NT2/D1 (cell line): ENCODE measurements around the gene BCL11B.
"Not testable (repeated sequence)": the region's sequence is repeated elsewhere in the genome, so short reads cannot be mapped to it uniquely, and the experiment has no call there.

Source experiments
- DNase-seq: peaks from one replicate; pipeline ENCODE4 v3.0.0-alpha.2; 2011; ENCODE audit warnings: low read depth, low spot score
- H3K27me3 ChIP-seq: 2 replicates; pipeline ENCODE4 v1.6.0; 2011; ENCODE audit warnings: mild to moderate bottlenecking; ENCODE audit not compliant: insufficient read length, insufficient read depth
- H3K36me3 ChIP-seq: 2 replicates; pipeline ENCODE4 v1.6.1; 2011; ENCODE audit warnings: mild to moderate bottlenecking, low read length, mixed read lengths; ENCODE audit not compliant: insufficient read depth, insufficient read length
- H3K4me1 ChIP-seq: 2 replicates; pipeline ENCODE4 v1.5.1; 2011; ENCODE audit not compliant: insufficient read depth, insufficient read length
- H3K4me3 ChIP-seq: 2 replicates; pipeline ENCODE4 v1.5.1; 2011; ENCODE audit warnings: low read depth; ENCODE audit not compliant: insufficient read length
- H3K9ac ChIP-seq: 2 replicates; pipeline ENCODE4 v1.6.0; 2011; ENCODE audit warnings: low read depth; ENCODE audit not compliant: insufficient read length
- H3K9me3 ChIP-seq: 2 replicates; pipeline ENCODE4 v1.5.1; 2011; ENCODE audit warnings: mild to moderate bottlenecking, low read length; ENCODE audit not compliant: insufficient read depth
- SUZ12 ChIP-seq: IDR thresholded peaks from 2 replicates; pipeline ENCODE4 v1.6.1; 2011; ENCODE audit not compliant: insufficient read length, insufficient read depth; ENCODE audit errors: extremely low read depth
- YY1 ChIP-seq: IDR thresholded peaks from 2 replicates; pipeline ENCODE4 v1.6.1; 2011; ENCODE audit not compliant: insufficient read length, insufficient read depth
- ZNF274 ChIP-seq: IDR thresholded peaks from 2 replicates; pipeline ENCODE4 v1.6.1; 2011; ENCODE audit warnings: mild to moderate bottlenecking, low read depth, low read length

The BCL11B gene

GRCh38 chr14:99190696-99191394, 81.2 kb downstream of the BCL11B start:
- no peak overlapping the region for H3K9ac ChIP-seq
- no peak for DNase-seq
- H3K27me3 ChIP-seq, result no peaks in the 10 kb centered on the region
- no peaks in the 10 kb centered on the region for H3K36me3 ChIP-seq
- H3K4me3 ChIP-seq, result no peak overlapping the region
- H3K4me1 ChIP-seq, result peaks cover 2% of the 10 kb centered on the region
- no peaks in the 10 kb centered on the region for H3K9me3 ChIP-seq
- no peak for TF ChIP-seq ZNF274
- no peak for TF ChIP-seq YY1
- TF ChIP-seq SUZ12, result no peak

GRCh38 chr14:99189201-99189801, 82.7 kb downstream of the BCL11B start:
- DNase-seq, result no peak
- Histone ChIP-seq H3K4me1 (peaks cover 2% of the 10 kb centered on the region), H3K27me3 (no peaks in the 10 kb centered on the region), H3K9ac (no peak overlapping the region), H3K9me3 (no peaks in the 10 kb centered on the region), H3K4me3 (no peak overlapping the region), H3K36me3 (no peaks in the 10 kb centered on the region)
- TF ChIP-seq SUZ12, result no peak
- no peak for TF ChIP-seq ZNF274
- TF ChIP-seq YY1, result no peak

GRCh38 chr14:99188731-99189191, 83.2 kb downstream of the BCL11B start:
- Histone ChIP-seq H3K9me3 (no peaks in the 10 kb centered on the region), H3K4me3 (no peak overlapping the region), H3K36me3 (no peaks in the 10 kb centered on the region), H3K27me3 (no peaks in the 10 kb centered on the region), H3K9ac (no peak overlapping the region), H3K4me1 (peaks cover 2% of the 10 kb centered on the region)
- DNase-seq, result no peak
- TF ChIP-seq YY1, result no peak
- no peak for TF ChIP-seq SUZ12
- no peak for TF ChIP-seq ZNF274

- Histone ChIP-seq H3K27me3 (no peaks in the 10 kb centered on the region), H3K9ac (no peak overlapping the region), H3K9me3 (no peaks in the 10 kb centered on the region), H3K4me1 (peaks cover 2% of the 10 kb centered on the region), H3K36me3 (no peaks in the 10 kb centered on the region), H3K4me3 (no peak overlapping the region)
- TF ChIP-seq SUZ12 (no peak), YY1 (no peak), ZNF274 (no peak)
- no peak for DNase-seq
Observed at GRCh38 chr14:99187858-99188257, 84.1 kb downstream of the BCL11B start.

- Histone ChIP-seq H3K9me3 (no peaks in the 10 kb centered on the region), H3K4me3 (no peak overlapping the region), H3K4me1 (peaks cover 2% of the 10 kb centered on the region), H3K36me3 (no peaks in the 10 kb centered on the region), H3K9ac (no peak overlapping the region), H3K27me3 (no peaks in the 10 kb centered on the region)
- TF ChIP-seq YY1 (no peak), SUZ12 (no peak), ZNF274 (no peak)
- no peak for DNase-seq
Observed at GRCh38 chr14:99186956-99187690, 84.9 kb downstream of the BCL11B start.

GRCh38 chr14:99186336-99186735, 85.7 kb downstream of the BCL11B start:
- H3K4me1 ChIP-seq, H3K9me3 ChIP-seq, H3K36me3 ChIP-seq, H3K9ac ChIP-seq, DNase-seq, H3K27me3 ChIP-seq, H3K4me3 ChIP-seq: not testable (repeated sequence)

- H3K9me3 ChIP-seq, result no peaks in the 10 kb centered on the region
- no peak overlapping the region for H3K9ac ChIP-seq
- H3K36me3 ChIP-seq, result no peaks in the 10 kb centered on the region
- no peak for DNase-seq
- no peak overlapping the region for H3K4me3 ChIP-seq
- no peaks in the 10 kb centered on the region for H3K27me3 ChIP-seq
- H3K4me1 ChIP-seq, result peaks cover 2% of the 10 kb centered on the region
- TF ChIP-seq ZNF274 (no peak), YY1 (no peak), SUZ12 (no peak)
Observed at GRCh38 chr14:99185436-99186068, 86.4 kb downstream of the BCL11B start.
